DMS114 treated with DMSO at 0.1 percent for 48 hours (cell line): Measurements from ENCODE around the gene RIC8A.
"Not testable (repeated sequence)": the region's sequence is repeated elsewhere in the genome, so short reads cannot be mapped to it uniquely, and the experiment has no call there.

Source experiments
- DNase-seq: peaks from one replicate; lab custom pipeline; 2025; ENCODE audit not compliant: unreplicated experiment; lab: John Stamatoyannopoulos, UW

RIC8A gene

DNA sequence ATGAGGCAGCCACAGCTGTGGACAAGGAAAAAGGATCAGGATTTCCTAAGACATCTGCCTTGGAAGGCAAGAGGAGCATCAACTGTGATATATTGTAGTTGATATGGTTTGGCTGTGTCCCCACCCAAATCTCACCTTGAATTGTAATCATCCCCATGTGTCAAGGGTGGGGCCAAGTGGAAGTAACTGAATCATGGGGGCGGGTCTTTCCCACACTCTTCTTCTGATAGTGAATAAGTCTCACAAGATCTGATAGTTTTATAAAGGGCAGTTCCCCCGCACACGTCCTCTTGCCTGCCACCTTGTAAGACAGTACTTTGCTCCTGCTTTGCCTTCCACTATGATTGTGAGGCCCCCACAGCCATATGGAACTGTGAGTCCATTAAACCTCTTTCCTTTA is 10.2 kb downstream of the RIC8A start:
- DNase-seq = no peak

DNA sequence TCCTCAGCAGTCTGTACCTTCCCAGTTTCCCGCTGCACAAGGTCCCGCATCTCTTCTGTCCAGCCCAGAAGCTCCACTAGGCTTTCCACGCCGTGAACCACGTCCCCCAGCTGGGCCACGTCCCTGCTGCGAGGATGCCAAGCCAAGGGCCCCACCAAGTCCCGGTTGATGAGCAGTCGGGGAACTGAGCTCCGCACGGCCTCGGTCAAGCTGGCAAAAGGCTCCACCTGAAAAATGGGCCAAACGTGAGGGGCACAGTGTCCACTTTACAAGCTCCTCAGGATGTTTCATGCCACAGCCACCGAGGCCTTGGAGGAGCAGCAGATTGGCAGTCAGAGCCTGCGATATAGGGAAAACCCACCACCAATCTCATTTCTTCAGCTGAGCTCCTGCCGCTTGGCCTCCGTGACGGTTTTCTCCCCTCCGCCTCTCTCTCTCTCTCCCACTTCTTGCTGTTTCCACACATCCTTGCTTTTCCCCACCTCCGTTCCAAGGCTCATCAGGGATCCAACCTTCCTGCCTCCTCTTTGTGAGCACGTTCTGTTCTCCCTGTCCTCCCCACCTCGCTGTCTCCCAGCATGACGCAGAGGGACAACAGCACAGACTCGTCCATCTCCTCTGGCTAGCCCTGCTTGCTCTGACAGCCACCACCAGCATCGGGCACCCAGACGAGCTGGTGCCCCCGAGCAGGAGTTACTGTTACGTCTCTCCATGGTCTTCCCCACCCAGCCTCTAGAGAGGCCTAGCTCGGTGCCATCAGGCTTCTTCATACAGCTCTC is 11.5 kb downstream of the RIC8A start:
- no peak for DNase-seq

DNA sequence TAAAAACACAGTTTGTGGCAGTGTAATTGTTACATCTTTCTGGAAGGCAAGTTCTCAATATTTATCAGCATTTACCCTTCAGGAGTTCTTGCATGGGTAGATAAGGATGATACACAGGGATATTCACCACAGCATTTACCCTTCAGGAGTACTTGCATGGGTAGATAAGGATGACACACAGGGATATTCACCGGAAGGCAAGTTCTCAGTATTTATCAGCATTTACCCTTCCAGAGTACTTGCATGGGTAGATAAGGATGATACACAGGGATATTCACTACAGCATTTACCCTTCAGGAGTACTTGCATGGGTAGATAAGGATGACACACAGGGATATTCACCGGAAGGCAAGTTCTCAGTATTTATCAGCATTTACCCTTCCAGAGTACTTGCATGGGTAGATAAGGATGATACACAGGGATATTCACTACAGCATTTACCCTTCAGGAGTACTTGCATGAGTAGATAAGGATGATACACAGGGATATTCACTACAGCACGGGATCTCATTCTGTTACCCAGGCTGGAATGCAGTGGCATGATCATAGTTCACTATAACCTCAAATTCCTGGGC is 13.2 kb downstream of the RIC8A start:
- not testable (repeated sequence) for DNase-seq

DNA sequence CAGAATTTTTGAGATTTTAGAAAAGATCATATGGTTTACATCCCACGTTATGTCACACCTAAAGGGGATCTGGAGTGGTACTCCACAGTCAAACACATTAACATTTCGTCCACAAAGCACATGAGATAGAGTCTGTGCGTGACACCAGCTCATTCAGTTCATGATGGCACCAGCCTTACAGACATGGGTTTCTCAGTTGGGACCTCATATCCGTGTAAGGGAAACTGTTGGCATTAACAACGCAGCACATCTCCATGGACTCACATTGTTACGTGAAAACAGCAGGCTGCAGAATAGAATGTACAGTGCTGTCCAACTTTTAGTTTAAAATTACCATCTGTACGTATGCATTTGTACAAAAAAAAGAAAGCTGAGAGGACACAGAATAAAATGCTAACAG is 14.0 kb downstream of the RIC8A start:
- no peak for DNase-seq

DNA sequence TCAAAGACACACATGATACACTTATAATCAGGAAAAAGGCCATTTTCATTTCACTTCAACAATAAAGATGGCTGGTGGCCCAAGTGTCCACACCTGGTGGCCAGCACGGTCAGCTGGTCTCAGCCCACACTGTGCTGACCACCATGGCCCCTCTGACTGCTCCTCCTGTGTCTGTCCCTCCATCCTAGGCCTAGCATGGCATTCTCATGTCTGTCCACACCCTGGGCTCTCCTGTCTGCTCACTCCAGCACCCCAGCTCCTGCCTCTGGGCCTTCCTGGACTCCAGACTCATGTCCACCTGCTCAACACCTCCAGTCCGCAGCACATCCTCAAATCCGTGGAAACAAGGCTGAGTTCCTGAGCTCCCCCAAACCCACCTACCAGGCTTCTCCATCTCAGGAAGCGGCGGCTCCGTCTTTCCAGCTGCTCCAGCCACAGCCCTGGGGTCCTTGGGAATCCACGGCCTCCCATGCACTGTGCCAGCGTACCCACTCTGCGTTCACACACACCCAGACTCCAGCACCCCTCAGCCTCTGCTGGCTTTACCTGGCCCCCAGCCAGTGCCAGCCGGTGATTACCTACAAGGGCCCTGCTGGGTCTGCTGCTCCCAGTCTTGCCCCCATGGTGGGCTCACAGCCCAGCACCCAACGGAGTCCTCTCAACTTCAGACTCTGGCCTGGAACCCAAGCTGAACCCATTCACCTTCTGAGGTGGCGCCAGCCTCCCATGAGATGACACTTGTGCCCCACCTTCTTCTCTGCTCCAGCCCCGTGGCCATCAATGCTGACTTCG is 14.7 kb downstream of the RIC8A start:
- DNase-seq = no peak

DNA sequence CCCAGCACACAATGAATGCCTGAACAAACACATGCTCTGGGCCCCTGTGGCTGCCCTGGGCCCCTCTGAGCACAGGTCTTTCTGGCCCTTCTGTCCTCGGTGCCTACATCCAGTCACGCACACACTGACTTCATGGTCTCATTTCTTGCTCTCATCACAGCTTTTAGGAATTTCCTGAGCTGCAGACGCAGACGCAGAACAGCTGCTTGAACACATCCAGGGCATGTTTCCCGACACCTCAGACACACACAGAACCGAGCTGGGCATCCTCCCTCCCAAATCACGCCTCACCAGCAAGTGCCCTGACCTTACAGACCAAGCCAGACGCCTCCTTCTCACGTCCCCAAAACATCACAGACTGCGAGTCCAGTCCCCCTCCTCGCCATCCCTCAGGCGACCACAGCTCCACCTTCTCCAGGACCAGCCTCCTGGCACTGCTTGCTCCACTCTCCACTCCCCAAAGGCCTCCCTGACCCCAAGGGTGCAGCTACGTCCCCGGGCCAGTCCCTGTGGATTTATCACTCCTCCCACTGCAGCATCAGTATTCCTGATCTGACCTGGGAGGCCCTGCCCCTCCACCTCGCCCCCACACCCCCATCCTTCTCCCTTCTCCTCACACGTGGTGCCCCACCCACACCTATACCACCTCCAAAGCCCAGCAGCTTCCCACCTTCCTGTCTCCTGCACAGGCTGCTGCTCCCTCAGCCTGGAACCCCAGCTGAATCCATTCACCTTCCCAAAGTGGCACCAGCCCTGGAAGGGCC is 15.7 kb downstream of the RIC8A start:
- no peak for DNase-seq

DNA sequence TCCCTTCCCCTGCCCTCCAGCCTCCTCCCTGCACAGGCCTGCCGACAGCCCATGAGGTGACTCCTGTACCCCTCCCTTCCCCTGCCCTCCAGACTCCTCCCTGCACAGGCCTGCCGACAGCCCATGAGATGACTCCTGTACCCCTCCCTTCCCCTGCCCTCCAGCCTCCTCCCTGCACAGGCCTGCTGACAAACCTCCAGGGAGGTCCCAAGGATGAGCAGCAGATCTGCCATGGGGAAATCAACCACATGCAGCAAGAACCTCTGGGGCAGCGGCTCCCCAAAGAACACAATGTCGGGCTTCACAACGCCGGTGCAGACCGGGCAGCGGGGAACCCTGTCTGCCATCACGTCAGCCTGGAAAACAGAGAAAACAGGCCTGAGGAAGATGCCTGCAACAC is 16.4 kb downstream of the RIC8A start:
- no peak for DNase-seq

DNA sequence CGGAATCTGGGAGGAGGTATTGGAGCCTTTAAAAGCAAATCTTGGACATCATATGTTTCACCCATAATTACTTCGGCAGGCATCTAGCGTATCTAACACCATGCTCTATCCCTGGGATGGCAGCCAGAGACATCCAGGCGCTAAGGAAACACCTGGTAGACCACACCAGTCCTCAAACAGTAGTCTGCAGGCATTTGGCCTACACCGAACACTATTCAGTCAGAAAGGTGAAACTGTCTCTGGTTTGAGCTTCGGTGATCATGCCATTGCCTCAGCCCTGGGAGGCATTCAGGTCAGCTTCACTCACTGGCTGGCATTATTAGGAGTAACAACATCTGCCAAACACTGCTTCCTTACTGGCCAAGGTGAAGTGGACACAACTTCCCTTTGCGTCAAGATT is 16.9 kb downstream of the RIC8A start:
- no peak for DNase-seq

DNA sequence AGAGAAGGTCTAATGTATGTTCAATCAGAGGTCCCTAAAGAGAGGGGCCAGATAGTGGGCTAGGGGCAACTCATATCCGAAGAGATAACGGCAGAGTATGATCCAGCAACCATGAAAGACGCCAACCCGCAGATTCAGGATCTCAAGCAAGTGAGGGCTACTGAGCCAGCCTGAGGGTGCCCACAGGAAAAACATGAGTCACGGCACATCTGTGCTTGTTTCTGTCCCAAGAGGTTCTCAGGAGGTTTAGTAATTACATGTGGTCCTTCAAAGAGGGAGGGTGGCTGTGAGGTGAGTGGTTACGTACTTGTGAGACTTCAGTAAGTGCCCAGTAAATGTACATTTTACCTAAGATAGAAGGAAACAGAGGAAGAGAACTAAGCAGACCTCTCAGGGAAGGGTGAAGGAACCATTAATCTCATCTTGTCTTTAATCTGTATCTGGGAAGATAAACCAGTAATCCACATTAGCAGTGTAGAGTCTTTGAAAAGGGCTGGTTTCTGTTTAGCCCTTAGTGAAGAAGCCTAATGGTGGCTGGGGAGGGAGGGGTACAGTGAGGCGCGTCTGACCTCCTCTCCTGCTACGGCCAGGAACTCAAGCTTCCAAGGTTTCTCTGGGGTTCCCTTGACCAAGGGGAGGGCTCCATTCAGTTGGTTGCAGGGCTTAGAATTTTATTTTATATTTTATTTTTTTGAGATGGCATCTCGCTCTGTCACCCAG is 18.4 kb downstream of the RIC8A start:
- no peak for DNase-seq

DNA sequence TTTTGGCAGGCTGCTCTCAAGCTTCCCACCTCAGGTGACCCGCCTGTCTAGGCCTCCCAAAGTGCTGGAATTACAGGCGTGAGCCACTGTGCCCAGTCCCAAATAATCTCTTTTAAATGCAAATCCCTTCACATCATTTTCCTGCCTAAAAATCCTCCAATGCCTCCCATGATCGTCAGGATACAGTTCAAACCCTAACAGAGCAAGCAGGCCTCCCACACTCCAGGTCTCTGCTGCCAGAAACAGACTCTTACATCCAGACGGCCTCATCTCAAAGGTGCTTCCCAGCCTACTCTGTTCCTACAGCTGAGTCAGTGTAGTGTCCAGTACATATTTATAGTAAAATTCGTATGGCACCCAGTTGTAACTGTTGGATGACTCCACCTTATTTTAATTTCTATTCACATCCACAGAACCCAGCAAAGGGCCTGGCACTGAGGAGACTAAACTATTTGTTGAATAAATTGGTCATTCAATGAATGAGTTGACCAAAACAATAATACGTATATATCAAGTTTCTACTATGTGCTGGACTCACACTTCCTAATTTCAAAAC is 20.4 kb downstream of the RIC8A start:
- no peak for DNase-seq

DNA sequence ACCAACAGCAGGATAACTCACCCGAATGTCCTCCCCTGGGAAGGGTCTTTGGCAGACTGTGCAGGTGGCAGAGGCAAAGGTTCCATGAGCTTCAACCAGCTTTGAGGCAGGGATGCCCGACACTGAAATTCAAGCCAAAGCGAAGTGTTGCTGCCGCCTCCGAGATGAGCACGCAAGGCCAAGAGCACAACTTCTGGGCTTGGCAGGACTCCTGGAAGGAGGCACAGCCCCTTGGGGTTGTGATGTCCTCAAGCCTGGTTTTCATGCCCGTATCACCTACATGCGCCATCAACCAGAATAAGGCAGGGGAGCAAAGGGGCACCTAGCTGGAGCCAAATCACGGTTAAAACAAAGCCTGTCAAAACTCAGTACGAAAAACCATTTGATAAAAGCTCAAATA is 22.9 kb downstream of the RIC8A start:
- DNase-seq = no peak

DNA sequence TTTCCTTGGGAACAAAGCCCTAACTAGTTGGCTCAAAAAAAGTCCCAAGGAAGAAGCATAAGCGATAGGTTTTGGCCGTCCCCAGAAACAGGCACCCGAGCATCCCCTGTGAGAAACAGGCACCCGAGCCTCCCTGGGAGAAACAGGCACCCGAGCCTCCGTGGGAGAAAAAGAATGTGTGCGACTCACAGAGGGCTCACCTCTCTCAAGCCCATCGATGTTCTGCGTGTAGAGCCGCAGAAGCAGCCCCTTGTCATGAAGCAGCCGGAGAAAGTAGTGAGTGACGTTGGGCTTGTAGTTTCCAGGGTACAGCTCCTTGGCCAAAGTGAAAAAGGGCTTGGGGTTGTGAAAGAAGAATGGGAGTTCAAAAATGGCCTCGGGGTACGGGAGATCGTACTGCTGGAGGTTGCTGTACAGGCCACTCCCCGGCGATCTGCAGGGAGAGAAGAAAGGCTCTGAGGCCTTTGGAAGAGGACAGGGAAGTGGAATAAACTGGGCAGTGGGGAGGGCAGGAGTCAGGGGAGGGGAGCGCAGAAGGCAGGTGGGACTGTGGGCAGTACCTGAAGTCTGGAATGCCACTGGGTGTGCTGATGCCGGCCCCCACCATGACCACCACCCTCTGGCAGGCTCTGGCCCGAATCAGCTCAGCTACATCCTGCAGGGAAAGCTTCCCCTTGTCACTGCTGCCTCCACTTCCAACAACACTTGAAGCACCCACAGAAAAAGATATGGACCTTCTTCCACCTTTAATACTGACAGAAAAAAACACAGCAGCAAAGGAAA is 25.5 kb downstream of the RIC8A start:
- no peak for DNase-seq

DNA sequence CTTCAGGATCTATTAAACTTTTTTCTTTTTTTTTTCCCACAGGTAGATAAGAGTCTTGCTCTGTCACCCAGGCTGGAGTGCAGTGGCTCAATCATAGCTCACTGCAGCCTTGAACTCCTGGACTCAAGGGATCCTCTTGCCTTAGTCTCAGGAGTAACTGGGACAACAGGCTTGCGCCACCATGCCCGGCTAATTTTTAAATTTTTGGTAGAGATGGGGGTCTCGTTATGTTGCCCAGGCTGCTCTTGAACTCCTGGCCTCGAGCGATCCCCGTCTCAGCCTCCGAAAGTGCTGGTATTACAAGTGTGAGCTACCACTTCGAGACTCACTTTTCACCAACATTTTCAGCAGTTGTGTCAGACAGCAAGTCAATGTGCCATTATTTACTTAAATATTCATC is 27.7 kb downstream of the RIC8A start:
- no peak for DNase-seq

DNA sequence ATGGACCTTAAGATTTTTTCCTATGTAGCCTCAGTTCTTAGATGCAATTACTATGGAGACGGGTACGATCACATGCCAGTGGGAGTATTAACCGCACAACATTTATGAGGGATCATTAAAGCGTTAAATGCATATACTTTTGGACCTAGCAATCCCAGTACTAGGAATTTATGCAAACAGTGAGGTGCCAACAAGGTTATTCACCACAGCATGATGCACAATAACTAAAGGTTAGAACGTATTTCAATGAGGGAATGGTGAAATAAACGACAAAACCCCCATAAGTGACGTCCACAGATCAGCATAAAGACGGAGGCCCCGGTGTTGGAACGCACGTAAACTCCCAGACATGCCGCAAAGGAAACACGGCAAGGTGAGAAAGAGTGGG is 28.1 kb downstream of the RIC8A start:
- no peak for DNase-seq

DNA sequence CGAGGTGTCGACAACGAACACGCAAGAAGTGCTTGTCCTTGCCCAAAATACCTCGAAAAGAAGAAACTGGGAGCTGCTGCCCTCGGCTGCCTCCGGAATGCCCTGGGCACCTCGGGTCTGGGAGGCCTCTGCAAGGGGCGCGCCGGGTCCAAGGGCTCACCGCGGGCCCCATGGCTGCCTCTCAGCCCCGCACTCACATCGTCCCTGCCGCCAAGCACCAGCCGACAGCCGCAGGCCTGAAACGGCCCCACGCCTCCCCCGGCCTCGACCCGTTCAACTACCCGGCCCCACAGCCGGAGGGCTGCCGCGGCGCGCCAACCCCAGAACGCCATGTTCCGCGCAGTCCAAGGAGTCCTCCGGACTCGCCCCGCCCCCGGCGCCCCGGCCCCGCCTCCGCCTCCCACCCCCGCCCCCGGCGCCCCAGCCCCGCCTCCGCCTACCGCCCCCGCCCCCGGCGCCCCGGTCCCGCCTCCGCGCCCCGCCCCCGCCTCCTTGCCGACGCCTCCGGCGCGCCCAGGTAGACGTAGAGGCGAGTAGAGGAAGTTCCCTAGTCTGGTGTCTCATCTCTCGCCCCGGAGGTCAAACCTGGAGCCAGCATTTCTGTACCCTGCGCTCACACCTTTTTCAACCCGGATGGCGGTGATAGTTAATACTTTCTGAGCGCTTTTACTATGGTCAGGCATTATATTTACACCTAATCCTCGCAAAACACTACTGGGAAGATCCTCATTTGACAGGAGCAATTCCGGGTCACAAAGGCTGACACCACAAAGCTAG is 28.7 kb downstream of the RIC8A start, which contains the start of gene SIRT3:
Gene SIRT3 (minus strand): TSS at position 346 of the 777 bp plus-strand sequence. CDS start 14 bp downstream, at position 332.
- DNase-seq = peak; percentile 43

DNA sequence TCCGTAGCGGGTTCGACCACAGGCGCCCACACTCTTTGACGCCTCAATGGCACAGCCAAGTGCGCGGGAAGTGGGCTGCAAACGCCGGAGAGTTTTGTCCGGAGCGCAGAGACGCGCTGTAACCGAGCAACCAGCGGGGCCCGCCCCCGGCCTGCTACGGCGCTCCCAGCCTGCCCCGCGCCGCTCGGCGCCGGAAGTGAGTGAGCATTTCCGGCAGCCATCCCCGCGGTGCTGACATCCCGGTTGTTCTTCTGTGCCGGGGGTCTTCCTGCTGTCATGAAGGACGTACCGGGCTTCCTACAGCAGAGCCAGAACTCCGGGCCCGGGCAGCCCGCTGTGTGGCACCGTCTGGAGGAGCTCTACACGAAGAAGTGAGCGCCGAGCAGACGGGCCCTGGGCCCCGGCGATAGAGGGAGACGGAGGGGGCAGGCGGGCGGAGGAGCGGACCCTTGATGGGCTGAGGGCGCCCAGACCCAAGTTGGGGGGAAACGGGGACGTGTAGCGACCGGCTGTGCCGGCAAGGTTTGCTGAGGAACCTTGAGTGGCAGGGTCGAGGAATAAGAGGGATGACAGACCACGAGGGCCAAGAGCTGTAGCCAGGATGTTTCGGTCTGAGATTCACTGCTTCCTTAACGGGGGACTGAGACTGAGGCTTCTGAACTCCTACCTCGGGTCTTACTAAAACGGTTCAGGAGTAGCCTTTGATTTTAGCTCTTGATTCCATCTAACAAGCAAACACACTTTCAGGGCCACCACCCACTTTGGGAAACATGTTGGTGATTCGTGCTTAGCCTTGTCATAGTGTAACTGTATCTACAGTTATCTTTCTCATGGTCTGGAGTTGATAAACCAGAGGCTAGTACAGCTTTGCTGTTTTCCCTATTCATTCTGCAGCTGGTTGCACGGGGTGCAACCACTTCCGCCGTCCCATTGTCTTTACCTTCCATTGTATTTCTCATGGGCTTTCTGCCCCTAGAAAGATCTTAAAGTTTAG is 29.6 kb downstream of the RIC8A start, which contains the start of gene PSMD13:
Gene PSMD13 (plus strand): TSS at position 203 of the 994 bp plus-strand sequence. CDS start 74 bp downstream, at position 277.
- peak; percentile 57 for DNase-seq

DNA sequence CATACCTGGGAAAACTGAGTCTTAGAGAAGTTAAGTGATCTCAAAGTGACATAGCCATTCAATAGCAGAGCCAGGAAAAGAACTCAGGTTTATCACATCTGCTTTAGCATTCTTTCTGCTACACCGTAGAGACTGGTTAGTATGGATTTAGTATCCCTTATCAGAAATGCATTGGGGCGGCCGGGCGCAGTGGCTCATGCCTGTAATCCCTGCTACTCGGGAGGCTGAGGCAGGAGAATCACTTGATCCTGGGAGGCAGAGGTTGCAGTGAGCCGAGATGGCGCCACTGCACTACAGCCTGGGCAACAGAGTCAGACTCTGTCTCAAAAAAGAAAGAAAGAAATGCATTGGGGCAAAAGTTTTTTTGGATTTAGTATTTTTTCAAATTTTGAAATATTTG is 30.8 kb downstream of the RIC8A start:
- not testable (repeated sequence) for DNase-seq
